Stimulated activated memory B cell treated with anti-CD40 and anti-IgM and Interleukin-4, amounts not matched to agents 10 μg/mL and 1 μg/mL and 100 μg/mL, for 72 hours (primary cell): Measurements from ENCODE around the gene GJB2.
"Not testable (repeated sequence)": the region's sequence is repeated elsewhere in the genome, so short reads cannot be mapped to it uniquely, and the experiment has no call there.

Experiments
- ATAC-seq: fragments of 150-1000 bp; cut with Tn5 transposase; 2 replicates; pipeline ENCODE4 v1.10.0; 2021
- H3K27ac Mint-ChIP-seq: one replicate; pipeline ENCODE4 v1.8.0; 2022; ENCODE audit warnings: mild to moderate bottlenecking, mixed read lengths
- H3K27me3 Mint-ChIP-seq: one replicate; pipeline ENCODE4 v1.8.0; 2022; ENCODE audit warnings: mixed read lengths
- H3K36me3 Mint-ChIP-seq: one replicate; pipeline ENCODE4 v1.8.0; 2022; ENCODE audit warnings: mixed read lengths
- H3K4me1 Mint-ChIP-seq: one replicate; pipeline ENCODE4 v1.8.0; 2022; ENCODE audit warnings: mixed read lengths
- H3K4me3 Mint-ChIP-seq: one replicate; pipeline ENCODE4 v1.8.0; 2022; ENCODE audit warnings: mild to moderate bottlenecking, moderate library complexity, mixed read lengths
- H3K9me3 Mint-ChIP-seq: one replicate; pipeline ENCODE4 v1.8.0; 2022; ENCODE audit warnings: mixed read lengths

GJB2 gene

DNA sequence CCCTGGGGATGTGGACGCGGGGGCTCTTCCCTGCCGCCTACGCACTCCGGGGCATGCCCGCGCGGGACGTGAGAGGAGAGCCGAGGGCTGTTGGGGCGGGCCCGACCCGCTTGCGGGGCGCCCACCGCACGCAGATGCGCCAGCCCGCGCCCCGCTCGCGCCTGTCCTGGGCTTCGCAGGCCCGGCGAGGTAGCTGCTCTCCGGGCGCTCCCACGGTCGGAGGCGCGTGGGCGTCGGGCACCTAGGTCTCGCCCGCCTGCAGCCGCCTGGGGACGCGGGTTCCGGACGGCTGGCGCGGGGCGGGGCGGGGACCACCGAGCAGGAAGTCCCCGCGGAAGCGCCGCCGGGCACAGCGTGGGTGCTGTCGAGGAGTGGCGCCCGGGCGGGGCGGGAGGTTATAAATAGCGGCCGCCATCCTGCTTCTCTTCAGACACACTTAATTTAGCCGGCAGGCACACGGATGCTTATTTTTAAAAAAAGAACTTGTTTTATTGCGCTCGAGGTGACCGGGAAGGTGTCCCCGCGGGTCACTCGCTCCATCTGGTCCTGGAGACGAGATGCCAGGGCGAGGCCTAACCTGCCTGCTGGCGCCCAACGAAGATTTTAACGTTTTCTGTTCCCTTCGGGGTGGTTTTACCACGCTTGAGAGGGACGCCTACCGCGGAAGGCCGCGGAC, 31.3 kb downstream of the GJB2 start:
- Mint-ChIP-seq H3K4me3 (peak overlapping the region; percentile 82), H3K4me1 (peaks cover 22% of the 10 kb centered on the region), H3K27me3 (peaks cover 11% of the 10 kb centered on the region), H3K36me3 (no peaks in the 10 kb centered on the region), H3K27ac (peak overlapping the region; percentile 75), H3K9me3 (no peaks in the 10 kb centered on the region)
- ATAC-seq: peak; percentile 85

DNA sequence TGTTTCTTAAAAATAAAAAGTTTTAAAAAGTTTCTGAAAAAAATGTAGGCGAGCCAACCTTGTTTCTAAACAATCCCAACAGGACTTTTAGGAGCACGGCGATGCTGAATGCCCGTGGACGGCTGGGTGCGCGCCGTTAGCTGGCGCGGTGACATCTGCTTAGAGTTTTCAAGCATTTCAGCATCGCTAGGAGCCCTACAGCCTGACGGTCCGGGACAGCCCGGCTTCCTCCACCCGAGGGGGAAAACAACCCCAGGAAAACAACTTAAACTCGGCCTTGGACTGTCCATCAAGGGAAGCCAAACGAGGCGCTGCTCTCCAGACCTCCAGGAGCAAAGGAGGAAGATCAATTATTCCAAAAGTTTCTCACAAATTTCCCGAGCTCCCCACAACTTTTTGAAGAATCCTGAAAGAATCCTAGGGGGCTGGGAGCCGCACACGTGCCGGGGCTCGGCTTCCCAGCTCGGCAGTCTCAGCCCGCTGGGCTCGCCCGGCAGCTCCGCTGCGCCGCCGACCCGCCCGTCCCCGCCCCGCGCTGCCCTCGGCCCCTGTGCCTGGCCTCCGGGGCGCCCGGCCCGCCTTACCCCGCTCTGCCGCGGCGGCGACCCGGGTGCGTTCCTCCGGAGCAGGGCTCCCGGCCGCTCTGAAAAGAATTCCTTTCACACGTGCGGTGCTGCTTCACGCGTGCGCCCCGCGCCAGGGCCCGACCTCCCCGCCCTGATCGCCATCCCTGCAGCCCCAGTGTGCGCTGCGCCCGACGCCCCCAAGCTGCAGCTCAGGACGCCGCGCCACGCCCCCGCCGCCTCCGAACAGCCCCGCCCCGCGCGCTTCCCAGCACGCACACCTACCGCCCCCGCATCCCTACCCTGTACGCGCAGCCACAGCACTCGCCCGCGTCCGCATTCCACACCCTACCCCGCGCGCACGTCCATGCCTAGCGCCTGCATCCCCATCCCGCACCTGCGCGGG, 32.1 kb downstream of the GJB2 start, which contains the start of gene GJA3:
Gene GJA3, minus strand, starts transcription at position 747 of the 969 bp plus-strand sequence. CDS start 17,764 bp downstream, outside the sequence.
- Mint-ChIP-seq H3K4me1 (peaks cover 22% of the 10 kb centered on the region), H3K27me3 (peaks cover 3% of the 10 kb centered on the region), H3K4me3 (peak within 1 kb of the TSS; percentile 86), H3K36me3 (no peaks in the 10 kb centered on the region), H3K9me3 (no peaks in the 10 kb centered on the region), H3K27ac (peak within 1 kb of the TSS; percentile 75)
- peak; percentile 81 for ATAC-seq

- H3K27ac Mint-ChIP-seq: no peak overlapping the region
- no peak for ATAC-seq
Observed at GRCh38 chr13:20159646-20160305, 33.0 kb downstream of the GJB2 start.

GRCh38 chr13:20157151-20157796, 35.5 kb downstream of the GJB2 start:
- H3K36me3 Mint-ChIP-seq: no peaks in the 10 kb centered on the region
- no peak for ATAC-seq
- H3K9me3 Mint-ChIP-seq: no peaks in the 10 kb centered on the region
- no peaks in the 10 kb centered on the region for H3K27me3 Mint-ChIP-seq
- peaks cover 10% of the 10 kb centered on the region for H3K4me1 Mint-ChIP-seq
- H3K27ac Mint-ChIP-seq: no peak overlapping the region
- H3K4me3 Mint-ChIP-seq: no peak overlapping the region

More at GRCh38 chr13:20159646-20160305, 33.0 kb downstream of the GJB2 start:
- no peaks in the 10 kb centered on the region for H3K27me3 Mint-ChIP-seq
- no peaks in the 10 kb centered on the region for H3K36me3 Mint-ChIP-seq
- H3K9me3 Mint-ChIP-seq: no peaks in the 10 kb centered on the region
- H3K4me3 Mint-ChIP-seq: peak overlapping the region; percentile 34
- peaks cover 22% of the 10 kb centered on the region for H3K4me1 Mint-ChIP-seq

DNA sequence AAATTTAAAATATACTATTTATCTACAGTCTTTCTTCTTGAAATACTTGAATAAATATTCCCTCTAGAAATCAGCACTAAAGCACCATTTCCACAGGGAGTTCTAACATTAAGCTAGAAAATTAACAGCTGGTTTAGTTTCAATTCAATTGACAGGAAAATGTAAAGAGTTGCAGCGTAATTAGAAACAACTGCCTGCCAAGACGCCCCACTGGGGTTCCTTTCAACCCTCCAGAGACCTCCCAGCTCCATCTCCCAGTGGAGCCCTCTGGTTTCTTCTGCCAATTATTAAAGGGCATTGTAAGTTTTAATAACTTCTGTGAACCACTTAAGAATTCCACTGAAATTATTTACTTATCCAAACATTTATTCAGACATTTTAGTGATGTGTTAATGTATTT, 36.0 kb downstream of the GJB2 start:
- no peaks in the 10 kb centered on the region for H3K9me3 Mint-ChIP-seq
- H3K27me3 Mint-ChIP-seq: peaks cover 3% of the 10 kb centered on the region
- peaks cover 10% of the 10 kb centered on the region for H3K4me1 Mint-ChIP-seq
- H3K36me3 Mint-ChIP-seq: no peaks in the 10 kb centered on the region
- H3K27ac Mint-ChIP-seq: no peak overlapping the region
- ATAC-seq: no peak
- no peak overlapping the region for H3K4me3 Mint-ChIP-seq

DNA sequence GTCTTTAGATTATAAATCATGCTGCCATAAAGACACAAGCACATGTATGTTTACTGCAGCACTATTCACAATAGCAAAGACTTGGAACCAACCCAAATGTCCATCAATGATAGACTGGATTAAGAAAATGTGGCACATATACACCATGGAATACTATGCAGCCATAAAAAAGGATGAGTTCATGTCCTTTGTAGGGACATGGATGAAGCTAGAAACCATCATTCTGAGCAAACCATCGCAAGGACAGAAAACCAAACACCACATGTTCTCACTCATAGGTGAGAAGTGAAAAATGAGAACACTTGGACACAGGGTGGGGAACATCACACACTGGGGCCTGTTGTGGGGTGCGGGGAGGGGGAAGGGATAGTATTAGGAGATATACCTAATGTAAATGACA, 39.4 kb downstream of the GJB2 start:
- H3K9me3 Mint-ChIP-seq, H3K27ac Mint-ChIP-seq, H3K4me3 Mint-ChIP-seq, ATAC-seq, H3K36me3 Mint-ChIP-seq, H3K4me1 Mint-ChIP-seq: not testable (repeated sequence)
- peaks cover 30% of the 10 kb centered on the region for H3K27me3 Mint-ChIP-seq

GRCh38 chr13:20151612-20152011, 41.1 kb downstream of the GJB2 start:
- peaks cover 5% of the 10 kb centered on the region for H3K36me3 Mint-ChIP-seq
- peaks cover 30% of the 10 kb centered on the region for H3K27me3 Mint-ChIP-seq
- no peak overlapping the region for H3K27ac Mint-ChIP-seq
- no peaks in the 10 kb centered on the region for H3K4me1 Mint-ChIP-seq
- ATAC-seq: no peak
- H3K4me3 Mint-ChIP-seq: no peak overlapping the region
- H3K9me3 Mint-ChIP-seq: no peaks in the 10 kb centered on the region

DNA sequence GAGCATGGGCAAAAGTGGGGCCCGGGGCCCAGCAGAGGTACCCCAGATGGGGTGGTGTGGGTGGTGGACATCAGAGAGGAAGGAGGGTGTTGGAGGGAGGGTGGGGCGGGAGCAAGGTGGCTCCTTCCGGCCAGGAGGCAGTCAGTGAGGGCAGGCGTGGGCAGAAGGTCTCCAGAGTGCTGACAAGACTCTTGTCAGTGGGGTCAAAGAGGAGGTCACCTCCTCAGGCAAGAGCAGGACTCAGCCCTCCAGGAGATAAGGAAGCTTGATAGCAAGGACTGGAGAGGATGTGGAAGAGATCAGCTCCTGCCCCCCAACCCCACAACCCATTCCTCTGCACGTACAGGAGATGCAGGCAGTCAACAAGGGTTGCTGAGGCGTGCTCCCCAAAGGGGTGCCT, 41.7 kb downstream of the GJB2 start:
- no peak overlapping the region for H3K4me3 Mint-ChIP-seq
- peaks cover 31% of the 10 kb centered on the region for H3K27me3 Mint-ChIP-seq
- H3K9me3 Mint-ChIP-seq: no peaks in the 10 kb centered on the region
- H3K4me1 Mint-ChIP-seq: no peaks in the 10 kb centered on the region
- H3K36me3 Mint-ChIP-seq: peaks cover 5% of the 10 kb centered on the region
- ATAC-seq: no peak
- no peak overlapping the region for H3K27ac Mint-ChIP-seq

DNA sequence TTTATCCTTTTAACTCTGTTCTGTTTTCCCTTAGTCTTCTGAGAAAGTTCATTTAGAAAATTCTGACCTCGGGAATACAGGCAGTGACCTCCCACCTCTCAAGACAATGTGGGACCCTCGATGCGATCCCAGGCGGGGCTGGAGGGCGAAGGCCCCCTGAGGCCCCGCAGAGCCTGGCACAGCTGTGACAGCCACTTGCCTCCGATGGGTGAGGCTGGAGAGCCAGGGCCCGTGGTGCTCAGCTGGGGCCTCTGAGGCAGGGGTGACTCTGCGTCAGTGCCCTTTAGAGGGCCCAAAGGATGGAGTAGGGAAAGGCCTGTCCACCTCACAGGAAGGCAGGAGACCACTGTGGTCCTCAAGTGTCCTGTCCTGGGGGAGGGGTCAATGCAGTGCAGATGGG, 42.2 kb downstream of the GJB2 start:
- ATAC-seq: no peak
- Mint-ChIP-seq H3K4me1 (no peaks in the 10 kb centered on the region), H3K27ac (no peak overlapping the region), H3K27me3 (peaks cover 36% of the 10 kb centered on the region), H3K9me3 (no peaks in the 10 kb centered on the region), H3K4me3 (no peak overlapping the region), H3K36me3 (peaks cover 5% of the 10 kb centered on the region)

DNA sequence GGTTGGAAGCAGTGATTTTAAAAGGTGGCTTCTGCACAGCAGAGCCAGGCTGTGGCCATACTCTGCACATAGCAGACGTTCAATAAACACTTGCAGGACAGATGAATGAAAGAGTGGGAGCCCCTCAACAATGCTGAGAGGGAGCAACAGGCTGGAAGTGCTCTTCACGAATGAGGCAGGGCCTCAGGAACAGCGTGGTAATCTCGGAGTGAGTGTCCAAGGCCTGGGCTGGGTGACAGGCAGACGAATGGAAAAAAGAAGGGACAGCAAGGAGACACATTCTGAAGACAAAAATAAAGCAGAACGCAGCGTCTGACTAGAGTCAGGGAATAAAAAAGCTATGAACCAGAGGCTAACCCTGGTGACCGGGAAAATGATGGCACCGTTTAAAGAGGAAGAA, 43.0 kb downstream of the GJB2 start:
- no peak overlapping the region for H3K4me3 Mint-ChIP-seq
- no peak overlapping the region for H3K27ac Mint-ChIP-seq
- H3K36me3 Mint-ChIP-seq: peaks cover 5% of the 10 kb centered on the region
- ATAC-seq: no peak
- H3K9me3 Mint-ChIP-seq: no peaks in the 10 kb centered on the region
- H3K4me1 Mint-ChIP-seq: no peaks in the 10 kb centered on the region
- H3K27me3 Mint-ChIP-seq: peaks cover 40% of the 10 kb centered on the region

- ATAC-seq: peak; percentile 37
- no peak overlapping the region for H3K27ac Mint-ChIP-seq
- no peaks in the 10 kb centered on the region for H3K9me3 Mint-ChIP-seq
- H3K36me3 Mint-ChIP-seq: peaks cover 5% of the 10 kb centered on the region
- no peaks in the 10 kb centered on the region for H3K4me1 Mint-ChIP-seq
- no peak overlapping the region for H3K4me3 Mint-ChIP-seq
- peaks cover 50% of the 10 kb centered on the region for H3K27me3 Mint-ChIP-seq
Observed at GRCh38 chr13:20148501-20149183, 44.1 kb downstream of the GJB2 start.

DNA sequence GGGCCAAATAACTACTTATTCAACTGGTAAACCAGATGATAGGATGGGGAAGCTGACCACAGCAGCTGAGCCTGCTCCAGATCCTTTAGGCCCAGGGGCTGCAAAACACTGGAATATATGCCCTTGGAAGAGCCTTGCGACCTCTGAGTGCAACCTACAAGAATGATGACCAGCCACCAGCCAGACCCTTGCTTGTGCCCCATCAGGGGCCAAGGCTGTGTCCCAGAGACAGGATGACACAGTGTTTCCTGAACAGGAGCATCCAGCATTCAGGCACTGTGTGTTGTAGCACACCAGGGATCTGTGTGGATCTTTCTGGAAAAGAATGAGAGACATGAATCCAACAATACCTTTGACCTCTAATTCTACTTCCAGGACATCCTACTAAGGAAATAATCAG, 46.4 kb downstream of the GJB2 start:
- Mint-ChIP-seq H3K4me3 (no peak overlapping the region), H3K27ac (no peak overlapping the region)

DNA sequence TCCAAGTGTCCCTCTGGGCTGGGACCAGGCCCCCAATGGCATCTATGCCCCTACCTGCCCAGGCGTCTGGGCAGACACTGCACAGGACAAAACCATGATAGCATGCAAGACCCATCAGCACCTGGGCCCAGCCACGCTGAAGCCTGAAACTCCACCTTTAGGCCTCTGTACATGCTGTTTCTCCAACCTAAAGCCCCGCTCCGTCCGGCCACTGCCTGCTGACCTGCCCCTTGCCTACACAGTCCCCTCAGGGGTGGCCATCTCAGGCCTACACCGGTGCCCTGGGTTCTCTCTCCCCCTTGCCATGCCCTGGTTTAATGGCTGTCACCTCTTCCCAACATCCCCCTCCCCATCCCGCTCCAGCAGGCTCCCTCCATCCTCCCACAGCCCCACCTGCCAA, 47.2 kb downstream of the GJB2 start:
- H3K4me1 Mint-ChIP-seq: no peaks in the 10 kb centered on the region
- no peak overlapping the region for H3K4me3 Mint-ChIP-seq
- H3K27me3 Mint-ChIP-seq: peaks cover 47% of the 10 kb centered on the region
- ATAC-seq: no peak
- H3K9me3 Mint-ChIP-seq: no peaks in the 10 kb centered on the region
- H3K27ac Mint-ChIP-seq: no peak overlapping the region
- H3K36me3 Mint-ChIP-seq: peaks cover 7% of the 10 kb centered on the region

More for the DNA sequence above, 46.4 kb downstream of the GJB2 start:
- no peaks in the 10 kb centered on the region for H3K9me3 Mint-ChIP-seq
- peaks cover 12% of the 10 kb centered on the region for H3K36me3 Mint-ChIP-seq
- ATAC-seq: no peak
- no peaks in the 10 kb centered on the region for H3K4me1 Mint-ChIP-seq
- H3K27me3 Mint-ChIP-seq: peaks cover 55% of the 10 kb centered on the region

GRCh38 chr13:20144141-20144850, 48.4 kb downstream of the GJB2 start:
- ATAC-seq: no peak
- no peaks in the 10 kb centered on the region for H3K4me1 Mint-ChIP-seq
- peaks cover 34% of the 10 kb centered on the region for H3K27me3 Mint-ChIP-seq
- no peak overlapping the region for H3K27ac Mint-ChIP-seq
- no peaks in the 10 kb centered on the region for H3K9me3 Mint-ChIP-seq
- peaks cover 7% of the 10 kb centered on the region for H3K36me3 Mint-ChIP-seq
- no peak overlapping the region for H3K4me3 Mint-ChIP-seq
